ENCODE results near the gene ZNF776. TPM values are rescaled to one million over a fixed set of nuclear protein-coding genes. Genes with fewer than 3 reads are reported as not detected.

The ZNF776 gene
- total RNA-seq, 2 donors from 2014 or later = 6.0 to 8.9 TPM

GRCh38 chr19:57747472-57747807, 825 bp downstream of the ZNF776 start:
- no peak for TF ChIP-seq CTCF (IDR thresholded peaks at IDR 0.05)
- Histone ChIP-seq H3K9me3 (peaks cover 10 to 47% of the 10 kb centered on the region in 2 donors), H3K27ac (peak overlapping the region; percentile 89 to 91)

GRCh38 chr19:57748029-57748428, 1.4 kb downstream of the ZNF776 start:
- no peak for DNase-seq (ENCODE audit: low spot score)
- peaks cover 10 to 53% of the 10 kb centered on the region in 2 donors for H3K9me3 ChIP-seq
- TF ChIP-seq CTCF (IDR thresholded peaks at IDR 0.05) = no peak
- no peak overlapping the region for H3K27ac ChIP-seq
- H3K36me3 ChIP-seq = peaks cover 41% of the 10 kb centered on the region
- no peaks in the 10 kb centered on the region for H3K27me3 ChIP-seq
- H3K4me1 ChIP-seq = peaks cover 0 to 21% of the 10 kb centered on the region in 2 donors
- H3K4me3 ChIP-seq = peak overlapping the region; percentile 98 to 100

More at GRCh38 chr19:57747472-57747807, 825 bp downstream of the ZNF776 start:
- H3K4me1 ChIP-seq = peaks cover 0 to 21% of the 10 kb centered on the region in 2 donors
- H3K27me3 ChIP-seq = no peaks in the 10 kb centered on the region
- peaks cover 35% of the 10 kb centered on the region for H3K36me3 ChIP-seq
- H3K4me3 ChIP-seq = peak overlapping the region; percentile 98 to 100
- DNase-seq (ENCODE audit: low spot score) = no peak

- no peaks in the 10 kb centered on the region for H3K27me3 ChIP-seq
- no peak overlapping the region for H3K27ac ChIP-seq
- DNase-seq (ENCODE audit: low spot score) = no peak
- TF ChIP-seq CTCF (IDR thresholded peaks at IDR 0.05) = no peak
- H3K4me1 ChIP-seq = no peaks in the 10 kb centered on the region
- peaks cover 94% of the 10 kb centered on the region for H3K36me3 ChIP-seq
- H3K9me3 ChIP-seq = peaks cover 7 to 78% of the 10 kb centered on the region in 2 donors
- no peak overlapping the region for H3K4me3 ChIP-seq
Observed at GRCh38 chr19:57754091-57754673, 7.6 kb downstream of the ZNF776 start.

GRCh38 chr19:57755031-57755430, 8.4 kb downstream of the ZNF776 start:
- H3K4me3 ChIP-seq = no peak overlapping the region
- H3K27ac ChIP-seq = no peak overlapping the region
- no peak for DNase-seq (ENCODE audit: low spot score)
- peaks cover 95% of the 10 kb centered on the region for H3K36me3 ChIP-seq
- H3K27me3 ChIP-seq = no peaks in the 10 kb centered on the region
- no peak for TF ChIP-seq CTCF (IDR thresholded peaks at IDR 0.05)
- H3K4me1 ChIP-seq = no peaks in the 10 kb centered on the region
- peaks cover 7 to 70% of the 10 kb centered on the region in 2 donors for H3K9me3 ChIP-seq

DNA sequence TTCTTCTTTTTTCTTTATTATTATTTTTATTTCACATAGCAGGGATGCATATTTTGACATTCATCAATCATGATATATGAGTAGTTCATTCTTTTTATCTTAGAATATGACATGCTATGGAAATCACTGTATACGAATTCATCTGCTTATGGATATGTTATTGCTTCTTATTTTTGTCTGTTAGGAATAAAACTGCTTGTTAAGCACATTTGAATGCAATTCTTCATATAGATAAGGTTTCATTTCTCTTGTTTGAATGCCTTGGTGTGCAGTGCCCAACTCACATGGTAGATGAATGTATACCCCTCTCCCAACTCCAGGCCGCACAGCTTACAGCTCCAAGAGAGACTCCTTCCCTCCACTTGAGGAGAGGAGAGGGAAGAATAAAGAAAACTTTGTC, 11.3 kb downstream of the ZNF776 start:
- no peak for TF ChIP-seq CTCF (IDR thresholded peaks at IDR 0.05)
- Histone ChIP-seq H3K4me1 (no peaks in the 10 kb centered on the region), H3K27me3 (no peaks in the 10 kb centered on the region), H3K4me3 (no peak overlapping the region), H3K9me3 (peaks cover 0 to 43% of the 10 kb centered on the region in 2 donors), H3K36me3 (peaks cover 87% of the 10 kb centered on the region), H3K27ac (no peak overlapping the region)
- DNase-seq (ENCODE audit: low spot score) = no peak

GRCh38 chr19:57759096-57759495, 12.5 kb downstream of the ZNF776 start:
- H3K27me3 ChIP-seq = no peaks in the 10 kb centered on the region

More at GRCh38 chr19:57759096-57759495, 12.5 kb downstream of the ZNF776 start:
- Histone ChIP-seq H3K4me3 (no peak overlapping the region), H3K9me3 (peaks cover 0 to 31% of the 10 kb centered on the region in 2 donors), H3K27ac (no peak overlapping the region), H3K36me3 (peaks cover 80% of the 10 kb centered on the region), H3K4me1 (no peaks in the 10 kb centered on the region)
- TF ChIP-seq CTCF (IDR thresholded peaks at IDR 0.05) = no peak
- no peak for DNase-seq (ENCODE audit: low spot score)
